Astrocyte (in vitro differentiated cells and primary cell): Measurements from ENCODE around the gene PIGL. TPM values are rescaled to one million over a fixed set of nuclear protein-coding genes. Genes with fewer than 3 reads are reported as not detected.
A peak's percentile ranks its signal among the peaks of the same experiment; 100 is the strongest.

Experiments used
- DNase-seq: peaks from one replicate; pipeline ENCODE4 v3.0.0-alpha.2; 2010; ENCODE audit warnings: low read depth
- FAIRE-seq: peaks from 2 replicates; lab custom pipeline; 2011; peaks lifted over from hg19 to GRCh38; lab: Jason Lieb, UNC
- H2AFZ ChIP-seq: 2 replicates; pipeline ENCODE4 v1.6.0; 2012; ENCODE audit warnings: low read depth, low read length, inconsistent platforms
- H3K27ac ChIP-seq: 2 replicates; pipeline ENCODE4 v1.5.1; 2011; ENCODE audit warnings: low read depth, low read length, inconsistent platforms
- H3K27me3 ChIP-seq: 2 replicates; pipeline ENCODE4 v1.6.0; 2011; ENCODE audit warnings: low read length, inconsistent platforms; ENCODE audit not compliant: insufficient read depth
- H3K36me3 ChIP-seq: 2 replicates; pipeline ENCODE4 v1.5.1; 2011; ENCODE audit warnings: low read length, inconsistent platforms; ENCODE audit not compliant: insufficient read depth
- H3K4me1 ChIP-seq: 2 replicates; pipeline ENCODE4 v1.5.1; 2011; ENCODE audit warnings: low read length, inconsistent platforms; ENCODE audit not compliant: insufficient read depth
- H3K4me2 ChIP-seq: 2 replicates; pipeline ENCODE4 v1.6.0; 2012; ENCODE audit warnings: low read length, inconsistent platforms
- H3K4me3 ChIP-seq: 2 replicates; pipeline ENCODE4 v1.5.1; 2011; ENCODE audit warnings: low read depth, mild to moderate bottlenecking, low read length, inconsistent platforms; ENCODE audit not compliant: insufficient read depth
- H3K79me2 ChIP-seq: 2 replicates; pipeline ENCODE4 v1.6.0; 2012; ENCODE audit warnings: mild to moderate bottlenecking, low read length, inconsistent platforms; ENCODE audit not compliant: insufficient read depth
- H3K9ac ChIP-seq: 2 replicates; pipeline ENCODE4 v1.6.0; 2012; ENCODE audit warnings: mild to moderate bottlenecking, low read length, inconsistent platforms
- H3K9me3 ChIP-seq: 2 replicates; pipeline ENCODE4 v1.5.1; 2012; ENCODE audit warnings: low read depth, mild to moderate bottlenecking, low read length, inconsistent platforms; ENCODE audit not compliant: insufficient read depth
- H4K20me1 ChIP-seq: 2 replicates; pipeline ENCODE4 v1.6.0; 2012; ENCODE audit warnings: low read length, inconsistent platforms; ENCODE audit not compliant: insufficient read depth
- H3K27ac Mint-ChIP-seq: one replicate; pipeline ENCODE4 v1.8.0; 2021; ENCODE audit warnings: mild to moderate bottlenecking, mixed read lengths; ENCODE audit not compliant: unreplicated experiment
- H3K27me3 Mint-ChIP-seq: one replicate; pipeline ENCODE4 v1.8.0; 2021; ENCODE audit warnings: low read depth, mixed read lengths; ENCODE audit not compliant: unreplicated experiment
- H3K36me3 Mint-ChIP-seq: one replicate; pipeline ENCODE4 v1.8.0; 2021; ENCODE audit warnings: low read depth, mixed read lengths; ENCODE audit not compliant: unreplicated experiment
- H3K4me1 Mint-ChIP-seq: one replicate; pipeline ENCODE4 v1.8.0; 2021; ENCODE audit warnings: low read depth, mixed read lengths; ENCODE audit not compliant: unreplicated experiment
- H3K4me3 Mint-ChIP-seq: one replicate; pipeline ENCODE4 v1.8.0; 2021; ENCODE audit warnings: mild to moderate bottlenecking, moderate library complexity, mixed read lengths; ENCODE audit not compliant: unreplicated experiment
- H3K9me3 Mint-ChIP-seq: one replicate; pipeline ENCODE4 v1.8.0; 2021; ENCODE audit warnings: mild to moderate bottlenecking, mixed read lengths; ENCODE audit not compliant: unreplicated experiment
- EZH2 ChIP-seq: IDR thresholded peaks from 2 replicates; pipeline ENCODE4 v1.6.1; 2012; ENCODE audit warnings: mild to moderate bottlenecking, low read length, inconsistent platforms; ENCODE audit not compliant: insufficient read depth
- total RNA-seq: library from RNA; stranded (reverse); gene quantifications from 2 replicates; pipeline ENCODE4 v1.2.1, GENCODE V29; 2021
- TF ChIP-seq, protein P1 (sequence below): IDR thresholded peaks from 2 replicates; pipeline ENCODE4 v1.5.1; 2011; ENCODE audit warnings: low read depth, mild to moderate bottlenecking, inconsistent platforms, low read length, moderate library complexity; ENCODE audit not compliant: insufficient read depth

PIGL gene
- total RNA-seq, 1 donor from 2014 or later = 21.9 TPM

GRCh38 chr17:16352303-16352666 is 135.3 kb downstream of the PIGL start:
- Mint-ChIP-seq H3K27ac (peak overlapping the region; percentile 88), H3K4me3 (peak overlapping the region; percentile 92), H3K27me3 (peaks cover 4% of the 10 kb centered on the region), H3K9me3 (no peaks in the 10 kb centered on the region), H3K4me1 (peaks cover 2% of the 10 kb centered on the region), H3K36me3 (no peaks in the 10 kb centered on the region)
- DNase-seq (peak; percentile 10), FAIRE-seq (no peak)
- H2AFZ ChIP-seq = peak overlapping the region; percentile 85
- peaks cover 3% of the 10 kb centered on the region for H3K4me1 ChIP-seq
- peaks cover 32% of the 10 kb centered on the region for H3K79me2 ChIP-seq
- peak overlapping the region; percentile 51 for H3K27ac ChIP-seq
- no peaks in the 10 kb centered on the region for H3K9me3 ChIP-seq
- peak overlapping the region; percentile 88 for H3K4me3 ChIP-seq
- no peaks in the 10 kb centered on the region for H3K27me3 ChIP-seq
- H3K9ac ChIP-seq = peak overlapping the region; percentile 85
- H3K36me3 ChIP-seq = peaks cover 11% of the 10 kb centered on the region
- no peak for TF ChIP-seq EZH2
- TF ChIP-seq, protein P1, sequence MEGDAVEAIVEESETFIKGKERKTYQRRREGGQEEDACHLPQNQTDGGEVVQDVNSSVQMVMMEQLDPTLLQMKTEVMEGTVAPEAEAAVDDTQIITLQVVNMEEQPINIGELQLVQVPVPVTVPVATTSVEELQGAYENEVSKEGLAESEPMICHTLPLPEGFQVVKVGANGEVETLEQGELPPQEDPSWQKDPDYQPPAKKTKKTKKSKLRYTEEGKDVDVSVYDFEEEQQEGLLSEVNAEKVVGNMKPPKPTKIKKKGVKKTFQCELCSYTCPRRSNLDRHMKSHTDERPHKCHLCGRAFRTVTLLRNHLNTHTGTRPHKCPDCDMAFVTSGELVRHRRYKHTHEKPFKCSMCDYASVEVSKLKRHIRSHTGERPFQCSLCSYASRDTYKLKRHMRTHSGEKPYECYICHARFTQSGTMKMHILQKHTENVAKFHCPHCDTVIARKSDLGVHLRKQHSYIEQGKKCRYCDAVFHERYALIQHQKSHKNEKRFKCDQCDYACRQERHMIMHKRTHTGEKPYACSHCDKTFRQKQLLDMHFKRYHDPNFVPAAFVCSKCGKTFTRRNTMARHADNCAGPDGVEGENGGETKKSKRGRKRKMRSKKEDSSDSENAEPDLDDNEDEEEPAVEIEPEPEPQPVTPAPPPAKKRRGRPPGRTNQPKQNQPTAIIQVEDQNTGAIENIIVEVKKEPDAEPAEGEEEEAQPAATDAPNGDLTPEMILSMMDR = no peak
- peak overlapping the region; percentile 98 for H3K4me2 ChIP-seq
- H4K20me1 ChIP-seq = peaks cover 4% of the 10 kb centered on the region

- no peak for FAIRE-seq
- H3K27me3 ChIP-seq = no peaks in the 10 kb centered on the region
- peaks cover 32% of the 10 kb centered on the region for H3K79me2 ChIP-seq
- peak overlapping the region; percentile 88 for H3K4me3 ChIP-seq
- peak; percentile 11 for DNase-seq
- H3K9me3 ChIP-seq = no peaks in the 10 kb centered on the region
- peaks cover 8% of the 10 kb centered on the region for H3K36me3 ChIP-seq
- peak overlapping the region; percentile 88 for H3K27ac Mint-ChIP-seq
- TF ChIP-seq, protein P1 = no peak
- TF ChIP-seq EZH2 = no peak
- peaks cover 2% of the 10 kb centered on the region for H3K4me1 Mint-ChIP-seq
- H3K36me3 Mint-ChIP-seq = no peaks in the 10 kb centered on the region
- peaks cover 4% of the 10 kb centered on the region for H4K20me1 ChIP-seq
- peak overlapping the region; percentile 92 for H3K4me3 Mint-ChIP-seq
- H3K4me1 ChIP-seq = peaks cover 3% of the 10 kb centered on the region
- peak overlapping the region; percentile 98 for H3K4me2 ChIP-seq
- H3K9me3 Mint-ChIP-seq = no peaks in the 10 kb centered on the region
- peak overlapping the region; percentile 85 for H3K9ac ChIP-seq
- H3K27ac ChIP-seq = peak overlapping the region; percentile 51
- peak overlapping the region; percentile 85 for H2AFZ ChIP-seq
- peaks cover 4% of the 10 kb centered on the region for H3K27me3 Mint-ChIP-seq
Observed at GRCh38 chr17:16352667-16353316, 135.8 kb downstream of the PIGL start.
